AG04450 (cell line): ENCODE data around the gene KCNMA1. TPM values are rescaled to one million over a fixed set of nuclear protein-coding genes. Genes with fewer than 3 reads are reported as not detected.
A peak's percentile ranks its signal among the peaks of the same experiment; 100 is the strongest.

Source experiments
- CTCF ChIA-PET: fragments of 300-600, 350-600 bp; formaldehyde crosslinking; extraction: SDS; loops from one replicate; lab custom pipeline; 2022; ENCODE audit warnings: antibody characterized with exemption, inconsistent platforms; lab: Charles Lee
- POLR2A ChIA-PET: fragments of 350-600 bp; formaldehyde crosslinking; extraction: SDS; loops from one replicate; lab custom pipeline; 2021; ENCODE audit warnings: antibody characterized with exemption, inconsistent platforms; lab: Yijun Ruan, JAX
- DNase-seq: peaks from one replicate; pipeline ENCODE4 v3.0.0-alpha.2; 2011; ENCODE audit warnings: low read depth, low spot score
- H3K27ac ChIP-seq: one replicate; pipeline ENCODE4 v1.5.1; 2012; ENCODE audit warnings: low read depth, low read length, control low read depth
- H3K27me3 ChIP-seq: one replicate; pipeline ENCODE4 v1.6.0; 2012; ENCODE audit warnings: low read length; ENCODE audit not compliant: control insufficient read depth, insufficient read depth
- H3K4me3 ChIP-seq: 2 replicates; pipeline ENCODE4 v1.5.1; 2011; ENCODE audit warnings: mild to moderate bottlenecking, low read depth, low read length, control low read depth
- H3K9me3 ChIP-seq: 2 replicates; pipeline ENCODE4 v1.5.1; 2012; ENCODE audit warnings: low read length; ENCODE audit not compliant: control insufficient read depth, insufficient read depth
- CTCF ChIP-seq: IDR thresholded peaks from 2 replicates; pipeline ENCODE4 v1.5.1; 2011; ENCODE audit warnings: low read depth, low read length, control low read depth, inconsistent platforms
- polyA plus RNA-seq: library from polyadenylated mRNA; depleted of rRNA; stranded (reverse); fragments of >200 nt; gene quantifications from 2 replicates; pipeline ENCODE4 v1.2.3, GENCODE V29; 2011

Gene KCNMA1
- polyA plus RNA-seq, 1 experiment, result 58.8 TPM

DNA sequence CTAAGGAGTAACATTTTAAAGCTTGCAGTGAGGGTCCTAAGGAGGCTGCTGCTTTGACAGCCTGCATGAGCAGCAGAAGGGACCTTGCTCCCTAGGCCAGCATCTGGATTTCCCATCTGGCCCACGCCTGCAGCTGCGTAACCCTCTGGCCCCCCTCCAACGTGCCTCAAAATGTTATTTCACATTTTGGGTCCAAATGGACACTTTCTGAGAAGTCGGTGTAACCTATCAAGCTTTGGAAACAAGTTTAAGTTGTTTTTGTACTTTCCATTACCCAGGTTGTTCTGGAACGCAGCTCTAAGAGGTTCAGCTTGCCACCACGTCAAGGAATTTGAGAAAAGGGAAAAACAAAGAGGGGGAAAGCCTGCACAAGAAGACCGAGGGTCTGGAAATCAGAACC, 338.3 kb downstream of the KCNMA1 start:
- H3K27me3 ChIP-seq, result no peaks in the 10 kb centered on the region
- H3K4me3 ChIP-seq, result no peak overlapping the region
- CTCF ChIA-PET, result no interaction called here
- no peak for TF ChIP-seq CTCF
- no peak for DNase-seq
- POLR2A ChIA-PET, result interaction anchor here (1.2 kb wide), 1 partner anchor 25 kb away, joined by 3 read pairs; no protein-coding TSS in a partner anchor
- no peak overlapping the region for H3K27ac ChIP-seq
- peaks cover 6% of the 10 kb centered on the region; the same call in 1 of the 2 replicates for H3K9me3 ChIP-seq

- Histone ChIP-seq H3K9me3 (0 out of 2 replicates have a peak, but pooled peaks cover under 1% of the 10 kb centered on the region), H3K27ac (no peak overlapping the region), H3K4me3 (no peak overlapping the region), H3K27me3 (no peaks in the 10 kb centered on the region)
- POLR2A ChIA-PET, result interaction anchor here (0.5 kb wide), 1 partner anchor 208 kb away, joined by 3 read pairs; no protein-coding TSS in a partner anchor
- DNase-seq, result no peak
- no peak for TF ChIP-seq CTCF
- CTCF ChIA-PET, result interaction anchor here (1.0 to 1.4 kb wide), 3 partner anchors 131 to 414 kb away, joined by 3 to 4 read pairs (median 3); no protein-coding TSS in a partner anchor
Measured at GRCh38 chr10:77297393-77297739, 340.2 kb downstream of the KCNMA1 start.

- ChIA-PET CTCF (interaction anchor here (0.8 to 1.4 kb wide), 4 partner anchors 55 to 415 kb away, joined by 3 to 15 read pairs (median 4); no protein-coding TSS in a partner anchor), POLR2A (no interaction called here)
- TF ChIP-seq CTCF, result peak; percentile 8; the same call in 1 of the 2 replicates
- Histone ChIP-seq H3K27ac (no peak overlapping the region), H3K27me3 (no peaks in the 10 kb centered on the region), H3K4me3 (no peak overlapping the region), H3K9me3 (no peaks in the 10 kb centered on the region)
- DNase-seq, result no peak
Measured at GRCh38 chr10:77296534-77297392, 340.8 kb downstream of the KCNMA1 start.

DNA sequence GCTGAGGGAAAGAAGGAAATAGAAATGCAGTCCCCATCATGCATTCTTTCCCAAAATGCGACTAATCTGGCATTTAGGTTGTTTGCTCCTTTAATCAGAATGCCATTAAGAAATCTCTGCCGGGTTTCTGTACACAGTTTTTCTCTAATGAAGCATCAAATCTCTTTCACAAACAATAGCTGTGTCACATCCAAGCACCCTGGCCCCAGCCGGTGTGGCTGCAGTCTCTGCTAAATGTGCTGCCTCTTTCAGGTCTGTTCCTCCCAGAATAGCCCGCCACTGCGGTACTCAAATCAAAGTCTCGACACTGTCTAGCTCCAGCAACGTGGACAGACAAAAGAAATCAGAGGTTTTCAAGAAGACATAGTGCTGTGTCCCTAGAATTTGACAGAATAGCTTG, 343.8 kb downstream of the KCNMA1 start:
- DNase-seq, result no peak
- H3K9me3 ChIP-seq, result no peaks in the 10 kb centered on the region
- CTCF ChIA-PET, result no interaction called here
- no peaks in the 10 kb centered on the region for H3K27me3 ChIP-seq
- POLR2A ChIA-PET, result no interaction called here
- no peak for TF ChIP-seq CTCF
- no peak overlapping the region for H3K4me3 ChIP-seq
- no peak overlapping the region for H3K27ac ChIP-seq

- POLR2A ChIA-PET, result no interaction called here
- no peak for DNase-seq
- TF ChIP-seq CTCF, result no peak
- H3K9me3 ChIP-seq, result no peaks in the 10 kb centered on the region
- CTCF ChIA-PET, result no interaction called here
- no peaks in the 10 kb centered on the region for H3K27me3 ChIP-seq
- no peak overlapping the region for H3K27ac ChIP-seq
- no peak overlapping the region for H3K4me3 ChIP-seq
Measured at GRCh38 chr10:77293347-77293746, 344.3 kb downstream of the KCNMA1 start.
